MM.1S (cell line): ENCODE measurements around the gene SLC48A1.

Source experiments
- EZH2 ChIP-seq: fragments of 300-600 bp; sonication (generic); optimal IDR thresholded peaks from 2 replicates; pipeline ENCODE3; 2017; ENCODE audit warnings: low read depth, mild to moderate bottlenecking, antibody characterized with exemption, low read length, mixed read lengths
- EZH2phosphoT487 ChIP-seq: fragments of 300-600 bp; sonication (generic); IDR thresholded peaks from 2 replicates; pipeline ENCODE4 v1.6.1; 2018; ENCODE audit warnings: antibody characterized with exemption, low read length
- TF ChIP-seq, protein P1 (sequence below): fragments of 300-600 bp; sonication (generic); IDR thresholded peaks from 2 replicates; pipeline ENCODE4 v1.5.1; 2016; ENCODE audit warnings: antibody characterized with exemption, low read length, mixed read lengths

DNA sequence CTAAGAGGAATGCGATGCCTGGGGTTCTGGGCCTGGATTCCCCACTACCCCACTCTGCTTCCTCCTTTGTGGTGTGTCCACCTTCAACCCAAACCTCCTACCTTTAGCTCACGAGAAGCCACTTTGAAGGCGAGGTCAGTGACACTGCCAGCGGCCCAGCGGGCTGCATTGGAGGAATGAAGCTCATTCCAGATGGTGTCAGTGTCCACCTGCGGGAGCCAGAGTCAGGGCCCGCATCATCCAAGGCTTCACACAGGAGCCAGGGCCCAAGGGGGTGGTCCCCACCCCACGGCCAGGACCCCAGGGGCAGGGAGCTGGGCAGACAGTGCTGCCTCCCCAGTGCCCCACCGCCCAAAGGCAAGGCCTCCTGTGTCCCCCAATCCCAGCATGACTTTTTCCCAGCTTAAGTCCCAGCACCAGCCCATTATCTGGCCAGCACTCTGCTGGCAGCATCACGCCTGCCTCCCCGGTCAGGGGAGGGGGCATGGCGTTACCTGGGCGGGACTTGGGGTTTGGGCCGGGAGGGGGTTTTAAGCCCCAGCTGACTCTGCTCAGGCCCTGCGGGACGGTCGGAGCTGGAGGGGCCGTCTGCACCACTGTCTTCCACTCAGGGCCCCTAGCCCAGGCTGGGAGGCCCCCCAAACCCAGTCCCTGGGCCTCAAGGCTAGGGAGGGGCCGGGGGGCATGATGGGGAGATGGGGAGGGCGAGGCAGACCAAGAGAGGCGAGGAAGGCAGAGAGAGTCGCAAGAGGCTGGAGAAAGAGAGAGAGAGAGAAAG lies 16.9 kb downstream of the SLC48A1 start:
- TF ChIP-seq, protein P1, sequence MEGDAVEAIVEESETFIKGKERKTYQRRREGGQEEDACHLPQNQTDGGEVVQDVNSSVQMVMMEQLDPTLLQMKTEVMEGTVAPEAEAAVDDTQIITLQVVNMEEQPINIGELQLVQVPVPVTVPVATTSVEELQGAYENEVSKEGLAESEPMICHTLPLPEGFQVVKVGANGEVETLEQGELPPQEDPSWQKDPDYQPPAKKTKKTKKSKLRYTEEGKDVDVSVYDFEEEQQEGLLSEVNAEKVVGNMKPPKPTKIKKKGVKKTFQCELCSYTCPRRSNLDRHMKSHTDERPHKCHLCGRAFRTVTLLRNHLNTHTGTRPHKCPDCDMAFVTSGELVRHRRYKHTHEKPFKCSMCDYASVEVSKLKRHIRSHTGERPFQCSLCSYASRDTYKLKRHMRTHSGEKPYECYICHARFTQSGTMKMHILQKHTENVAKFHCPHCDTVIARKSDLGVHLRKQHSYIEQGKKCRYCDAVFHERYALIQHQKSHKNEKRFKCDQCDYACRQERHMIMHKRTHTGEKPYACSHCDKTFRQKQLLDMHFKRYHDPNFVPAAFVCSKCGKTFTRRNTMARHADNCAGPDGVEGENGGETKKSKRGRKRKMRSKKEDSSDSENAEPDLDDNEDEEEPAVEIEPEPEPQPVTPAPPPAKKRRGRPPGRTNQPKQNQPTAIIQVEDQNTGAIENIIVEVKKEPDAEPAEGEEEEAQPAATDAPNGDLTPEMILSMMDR, result no peak
- TF ChIP-seq EZH2phosphoT487, result no peak
- no peak for TF ChIP-seq EZH2
